Measurements from ENCODE around the gene TST. TPM values are rescaled to one million over a fixed set of nuclear protein-coding genes. Genes with fewer than 3 reads are reported as not detected.

The TST gene
- polyA plus RNA-seq, 3 donors, result 17.3 to 41.7 (median 34.5) TPM

DNA sequence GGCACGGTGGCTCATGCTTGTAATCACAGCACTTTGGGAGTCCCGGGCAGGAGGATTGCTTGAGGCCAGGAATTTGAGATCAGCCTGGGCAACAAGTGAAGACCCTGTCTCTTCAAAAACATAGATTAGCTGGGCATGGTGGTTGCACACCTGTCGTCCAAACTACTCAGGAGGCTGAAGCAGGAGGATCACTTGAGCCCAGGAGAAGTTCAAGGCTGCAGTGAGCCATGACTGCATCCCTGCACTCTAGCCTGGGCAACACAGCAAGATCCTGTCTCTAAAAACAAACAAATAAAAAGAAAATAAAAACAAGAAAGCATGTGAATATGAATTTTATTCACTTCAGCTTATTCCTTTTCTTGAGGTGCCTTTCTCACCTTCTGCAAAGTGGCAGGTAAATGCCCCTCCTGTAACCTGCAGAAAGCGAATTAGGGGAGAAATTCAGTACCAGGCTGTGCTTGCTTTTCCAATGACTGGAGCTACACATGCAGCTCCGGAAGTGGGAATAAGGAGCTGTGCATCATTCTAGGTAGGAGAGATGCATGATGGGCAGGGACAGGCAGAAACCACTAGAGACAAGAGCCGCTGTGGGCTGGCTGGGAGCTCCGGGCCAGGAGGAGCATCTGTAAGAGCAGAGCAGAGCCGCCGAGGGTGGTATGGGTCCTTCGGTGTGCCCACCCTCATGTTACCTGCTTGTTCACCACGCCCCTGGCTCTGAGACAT, 17.6 kb upstream of the TST start:
- Histone ChIP-seq H3K36me3 (replicated peaks in 1 of 2; ENCODE audit: control insufficient read depth in 1 of 2, insufficient read depth in 2 of 2, low read length in 2 of 2) (no peaks in the 10 kb centered on the region), H2AFZ (ENCODE audit: insufficient read depth, low read depth, low read length, poor library complexity, severe bottlenecking) (no peak overlapping the region), H3K27ac (ENCODE audit: low read depth in 1 of 2, low read length in 2 of 2) (no peak overlapping the region), H3K9me3 (replicated peaks in 1 of 2; ENCODE audit: control insufficient read depth in 1 of 2, insufficient read depth in 1 of 2, low read length in 2 of 2) (no peaks in the 10 kb centered on the region), H3K4me3 (replicated peaks in 1 of 3; ENCODE audit: low read depth in 2 of 3, low read length in 3 of 3) (no peak overlapping the region), H3K4me1 (ENCODE audit: control insufficient read depth in 1 of 2, insufficient read depth in 2 of 2, low read length in 2 of 2) (peaks cover 19 to 20% of the 10 kb centered on the region in 2 donors), H3K27me3 (ENCODE audit: control insufficient read depth in 2 of 2, insufficient read depth in 2 of 2, low read length in 2 of 2) (no peaks in the 10 kb centered on the region), H3K9ac (ENCODE audit: insufficient read depth, low read length, poor library complexity, severe bottlenecking) (no peak overlapping the region), H3K79me2 (ENCODE audit: insufficient read depth, low read length) (no peaks in the 10 kb centered on the region), H4K20me1 (ENCODE audit: insufficient read depth, low read length) (no peaks in the 10 kb centered on the region), H3K4me2 (replicated peaks; ENCODE audit: extremely low read depth, low read length, poor library complexity, severe bottlenecking) (no peak overlapping the region)
- 89% methylated on average over 11 of the region's 11 CpGs for WGBS (ENCODE audit: insufficient coverage)
- Mint-ChIP-seq H3K4me1 (peaks cover 25% of the 10 kb centered on the region), H3K36me3 (peaks cover 0 to 4% of the 10 kb centered on the region in 2 donors), H3K9me3 (peaks cover 0 to 3% (median 0%) of the 10 kb centered on the region in 7 donors), H3K4me3 (no peak overlapping the region), H3K27ac (no peak overlapping the region), H3K27me3 (ENCODE audit: low read depth in 3 of 3) (peaks cover 7 to 12% (median 9%) of the 10 kb centered on the region in 3 donors)
- no peak for DNase-seq
- TF ChIP-seq CTCF (IDR thresholded peaks at IDR 0.05), result no peak
- intact Hi-C loops (cut with micrococcal nuclease), result no loop called here

DNA sequence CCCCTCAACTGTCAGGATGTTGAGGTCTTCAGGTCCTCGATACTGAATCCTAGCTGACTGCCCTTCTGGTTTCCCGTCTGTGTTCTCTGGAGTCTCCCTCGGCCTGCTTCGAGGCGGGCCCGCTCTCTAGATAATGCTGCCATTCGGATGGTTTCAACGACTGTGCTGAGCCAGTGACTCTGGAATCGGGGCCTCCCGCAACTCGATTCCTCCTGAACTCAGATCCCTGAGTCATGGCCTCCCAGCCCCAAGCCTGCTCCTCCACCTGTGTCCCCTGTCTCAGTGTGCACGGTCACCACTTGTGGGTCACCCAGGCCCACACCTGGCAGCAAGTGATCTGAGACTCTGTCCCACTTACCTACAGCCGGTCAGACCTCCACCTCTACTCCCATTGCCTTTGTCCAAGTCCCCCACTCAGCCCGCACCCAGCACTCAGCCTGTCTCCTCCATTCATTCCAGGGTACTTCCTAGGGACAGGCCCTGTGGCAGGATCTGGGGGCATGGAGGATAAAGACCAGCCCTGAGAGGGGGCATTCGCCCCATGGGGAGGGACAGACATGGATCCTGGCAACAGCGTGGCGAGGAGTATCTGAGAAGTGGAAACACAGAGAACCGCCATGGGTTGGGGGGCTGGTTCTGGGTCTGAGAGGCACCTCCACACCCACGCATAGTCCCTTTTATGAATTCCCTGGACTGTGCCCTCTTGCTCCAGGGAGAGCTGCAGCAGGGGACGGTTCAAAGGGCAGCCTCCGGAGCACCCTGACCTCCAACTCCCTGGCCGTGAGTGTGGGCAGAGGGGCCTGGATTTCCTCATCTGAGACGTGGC, 14.6 kb upstream of the TST start:
- Histone ChIP-seq H3K4me1 (ENCODE audit: control insufficient read depth in 1 of 2, insufficient read depth in 2 of 2, low read length in 2 of 2) (peaks cover 21% of the 10 kb centered on the region in 2 donors), H3K27me3 (ENCODE audit: control insufficient read depth in 2 of 2, insufficient read depth in 2 of 2, low read length in 2 of 2) (no peaks in the 10 kb centered on the region), H4K20me1 (ENCODE audit: insufficient read depth, low read length) (no peaks in the 10 kb centered on the region), H3K27ac (ENCODE audit: low read depth in 1 of 2, low read length in 2 of 2) (no peak overlapping the region), H3K4me2 (replicated peaks; ENCODE audit: extremely low read depth, low read length, poor library complexity, severe bottlenecking) (no peak overlapping the region), H2AFZ (ENCODE audit: insufficient read depth, low read depth, low read length, poor library complexity, severe bottlenecking) (no peak overlapping the region), H3K79me2 (ENCODE audit: insufficient read depth, low read length) (no peaks in the 10 kb centered on the region), H3K9ac (ENCODE audit: insufficient read depth, low read length, poor library complexity, severe bottlenecking) (no peak overlapping the region), H3K9me3 (replicated peaks in 1 of 2; ENCODE audit: control insufficient read depth in 1 of 2, insufficient read depth in 1 of 2, low read length in 2 of 2) (no peaks in the 10 kb centered on the region), H3K4me3 (replicated peaks in 1 of 3; ENCODE audit: low read depth in 2 of 3, low read length in 3 of 3) (no peak overlapping the region), H3K36me3 (replicated peaks in 1 of 2; ENCODE audit: control insufficient read depth in 1 of 2, insufficient read depth in 2 of 2, low read length in 2 of 2) (peaks cover 13 to 17% of the 10 kb centered on the region in 2 donors)
- no peak for TF ChIP-seq CTCF (IDR thresholded peaks at IDR 0.05)
- intact Hi-C loops (cut with micrococcal nuclease), result no loop called here
- peaks cover 15 to 26% of the 10 kb centered on the region in 2 donors for H3K36me3 Mint-ChIP-seq
- WGBS (ENCODE audit: insufficient coverage), result 89% methylated on average over 22 of the region's 23 CpGs
- H3K9me3 Mint-ChIP-seq, result peaks cover 0 to 3% (median 0%) of the 10 kb centered on the region in 7 donors
- no peak overlapping the region for H3K4me3 Mint-ChIP-seq
- DNase-seq, result no peak
- peaks cover 5 to 10% (median 9%) of the 10 kb centered on the region in 3 donors for H3K27me3 Mint-ChIP-seq (ENCODE audit: low read depth in 3 of 3)
- H3K4me1 Mint-ChIP-seq, result peaks cover 26% of the 10 kb centered on the region
- H3K27ac Mint-ChIP-seq, result peak overlapping the region in 2 of 7 donors; percentile 56 to 73

All from CD14-positive monocyte (primary cell).